ENCODE results near the gene KCNJ2.

Gene KCNJ2

DNA sequence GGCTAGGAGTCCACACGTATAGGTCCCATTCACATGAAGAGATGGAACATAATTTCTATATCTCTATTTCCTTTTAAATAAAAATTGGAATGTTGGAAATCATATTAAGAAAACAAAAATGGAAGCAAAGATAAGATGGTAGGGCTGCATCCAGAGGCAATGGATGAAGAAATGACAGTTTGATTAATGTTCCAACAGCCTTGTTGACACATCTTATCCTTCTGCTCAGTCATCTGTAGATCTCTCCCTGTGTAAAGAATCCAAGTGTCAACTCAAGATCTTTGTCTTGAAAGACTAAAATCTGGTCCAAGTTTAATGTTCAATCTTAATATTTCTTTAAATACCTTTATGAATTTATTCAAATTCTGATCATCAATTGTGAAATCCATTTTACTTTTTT lies 7.8 kb upstream of the KCNJ2 start:
- DNase-seq, result no peak

DNA sequence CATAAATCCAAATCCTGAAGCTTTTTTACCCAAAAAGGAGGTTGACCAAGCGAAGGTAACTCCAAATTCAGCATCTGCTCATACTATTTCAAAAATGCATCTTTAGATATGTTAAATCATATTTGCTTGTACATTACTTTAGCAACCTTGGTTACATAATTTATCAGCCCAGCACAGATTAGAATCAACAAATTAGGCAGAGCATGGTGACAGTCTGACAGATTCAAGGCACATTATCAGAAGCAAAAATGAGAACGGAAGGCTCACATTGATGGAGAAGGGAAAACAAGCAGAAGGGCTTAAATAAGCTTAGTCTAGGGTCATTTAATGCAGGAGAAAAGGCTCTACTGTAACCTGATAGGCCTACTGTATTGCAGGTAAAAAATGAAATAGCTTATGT lies 3.9 kb upstream of the KCNJ2 start:
- no peak for DNase-seq

DNA sequence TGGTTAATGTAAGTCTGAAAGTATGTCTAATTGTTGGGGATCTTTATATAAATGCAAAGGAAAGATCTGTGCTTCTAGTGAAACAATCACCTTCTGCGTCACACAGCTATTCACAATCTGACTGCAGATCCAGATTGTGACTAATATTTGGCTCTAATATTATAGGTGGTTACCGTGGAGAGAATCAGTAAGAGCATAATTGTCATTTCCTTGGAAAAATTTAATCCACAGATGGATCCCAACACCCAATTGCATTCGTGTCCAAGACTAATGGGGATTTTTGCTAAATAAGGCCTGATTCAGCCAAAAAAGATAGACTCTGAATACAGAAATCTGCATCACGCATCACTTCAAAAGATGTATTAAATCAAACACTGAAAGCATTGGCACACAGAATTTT lies 2.7 kb upstream of the KCNJ2 start:
- no peak for DNase-seq

DNA sequence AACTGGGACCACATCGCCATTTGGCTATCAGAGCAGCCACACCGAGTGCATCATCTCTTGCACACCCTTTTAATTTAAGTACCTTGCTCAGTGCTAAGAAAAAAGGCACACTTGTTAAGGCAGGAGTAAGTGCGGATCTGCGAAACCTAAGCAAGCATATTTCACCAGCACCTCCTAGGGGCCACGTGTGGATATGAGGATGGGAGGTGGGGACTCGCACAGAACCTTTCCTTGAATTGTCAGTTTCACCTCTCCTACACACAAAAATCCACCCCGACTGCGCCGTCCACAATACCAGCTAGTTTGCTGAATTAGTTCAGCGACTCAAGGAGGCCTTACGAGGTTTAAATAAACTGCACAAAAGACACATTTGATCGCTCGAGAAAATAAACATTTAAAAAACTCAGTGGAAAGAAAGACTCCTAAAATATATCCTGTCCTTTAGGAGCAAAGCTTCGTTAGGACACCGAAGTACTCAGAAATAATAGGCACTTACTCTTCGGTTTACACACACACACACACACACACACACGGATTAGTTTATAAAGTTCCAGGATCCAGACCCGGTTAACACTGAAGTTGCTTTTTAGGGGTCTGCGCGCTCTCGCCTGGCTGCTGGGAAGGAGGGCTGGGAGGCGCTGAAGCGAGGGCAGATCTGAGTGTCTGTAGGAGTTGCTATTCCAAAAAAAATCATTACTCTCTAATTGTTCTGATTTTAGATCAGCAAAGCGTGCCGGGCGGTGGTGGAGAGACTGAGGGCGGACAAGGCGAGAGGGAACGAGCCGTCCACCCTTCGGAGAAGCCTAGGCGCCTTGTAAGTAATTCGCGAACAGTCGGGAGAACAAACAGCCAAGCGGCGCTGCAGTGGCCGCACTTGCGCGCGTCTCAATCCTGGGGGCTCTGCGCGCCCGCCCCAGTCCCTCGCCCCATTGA lies 1.0 kb upstream of the KCNJ2 start:
- peak; percentile 18 to 31 for DNase-seq

DNA sequence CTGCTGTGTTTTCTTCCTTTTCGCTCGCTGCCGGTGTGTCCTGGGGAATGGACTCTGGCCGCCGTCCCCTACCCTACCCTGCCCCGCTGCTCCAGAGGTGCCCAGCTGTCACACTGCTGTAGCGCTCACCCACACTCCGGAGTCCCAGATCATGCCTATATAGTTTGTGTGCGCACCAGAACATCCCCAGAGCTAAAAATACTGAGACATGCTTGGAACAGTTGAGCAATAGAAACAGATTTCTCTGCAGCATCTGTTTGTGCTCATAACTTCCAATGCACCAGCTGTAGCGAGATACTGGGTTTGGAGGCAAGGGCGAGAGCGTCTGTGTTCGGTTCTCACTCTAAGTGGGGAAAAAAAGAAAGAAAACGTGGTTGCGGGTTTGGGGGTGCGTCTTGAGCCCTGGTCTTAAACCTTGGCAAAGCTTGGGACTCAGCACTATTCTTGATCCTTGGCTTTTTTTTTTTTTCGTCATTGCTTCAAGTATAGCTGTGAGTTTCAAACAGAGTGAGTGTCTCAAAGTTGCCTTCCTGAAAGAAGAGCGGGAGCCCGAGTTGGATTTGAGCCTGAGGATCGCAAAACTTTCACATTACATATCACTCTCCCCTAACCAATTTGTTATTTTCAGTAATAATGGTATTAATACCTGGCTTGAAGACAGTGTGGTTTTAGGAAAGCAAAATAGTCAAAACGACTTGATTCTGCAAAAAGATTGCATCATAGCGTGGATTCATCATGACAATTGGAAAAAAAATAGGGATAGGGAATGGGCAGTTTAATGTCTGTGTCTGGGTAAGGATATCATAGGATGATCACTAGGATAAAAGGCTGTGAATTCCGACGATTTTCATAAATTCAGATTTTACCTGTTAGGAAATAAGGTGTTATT lies 621 bp downstream of the KCNJ2 start:
- DNase-seq, result no peak

DNA sequence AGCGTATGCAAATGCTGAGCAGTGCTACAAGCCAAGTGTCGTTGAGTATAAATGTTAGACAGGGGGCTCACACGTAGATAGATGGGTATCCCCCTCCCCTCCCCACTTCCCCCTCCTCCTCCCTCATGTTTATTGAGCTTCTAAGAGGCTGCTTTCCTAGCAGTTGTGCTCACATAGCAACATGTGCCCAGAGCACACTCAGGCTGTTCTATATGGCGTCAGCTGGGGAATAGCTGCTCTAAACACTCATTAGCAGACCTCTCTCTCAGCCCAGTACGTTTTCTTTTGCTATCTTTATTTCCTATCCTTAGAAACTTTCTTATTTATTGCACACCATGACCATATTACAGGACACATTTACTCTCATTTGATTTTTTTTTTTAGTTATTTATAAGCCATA lies 1.8 kb downstream of the KCNJ2 start:
- no peak for DNase-seq

DNA sequence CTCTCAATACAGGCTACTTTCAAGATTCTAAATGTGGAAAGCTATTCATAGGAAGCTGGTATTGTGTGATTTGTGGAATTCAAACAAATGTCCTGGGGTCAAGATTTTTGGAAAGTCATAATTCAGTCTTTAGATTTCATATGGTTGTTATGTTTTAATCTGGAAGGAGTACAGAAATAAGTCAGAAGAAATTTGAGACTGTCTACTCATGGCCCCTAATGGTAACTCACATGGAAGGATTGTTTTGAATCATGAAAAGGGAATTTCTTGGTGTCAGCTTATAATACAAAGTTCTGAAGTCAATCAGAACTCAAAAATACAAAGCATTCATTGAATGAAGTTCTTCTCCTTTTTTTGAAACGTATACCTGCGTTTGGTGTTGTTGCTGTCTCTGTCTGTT lies 3.1 kb downstream of the KCNJ2 start:
- DNase-seq, result no peak

DNA sequence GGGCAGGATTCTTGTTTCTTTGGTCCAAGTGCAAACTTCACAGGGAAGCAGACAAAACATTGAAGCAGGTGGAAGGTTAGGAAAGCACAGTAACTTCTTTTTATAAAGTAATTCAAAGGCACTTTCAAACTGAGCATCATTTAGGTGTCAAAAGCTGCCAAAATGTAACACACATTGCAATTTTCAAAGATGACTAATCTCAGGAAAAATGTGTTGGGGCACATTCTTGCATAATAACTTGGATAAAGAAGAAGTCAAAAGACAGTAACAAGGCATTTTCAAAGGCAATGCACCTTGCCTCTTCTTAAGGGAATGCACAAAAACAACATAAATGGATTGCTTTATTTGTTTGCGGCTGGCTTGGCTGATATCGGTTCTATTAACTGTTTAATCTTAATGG lies 3.6 kb downstream of the KCNJ2 start:
- no peak for DNase-seq

DNA sequence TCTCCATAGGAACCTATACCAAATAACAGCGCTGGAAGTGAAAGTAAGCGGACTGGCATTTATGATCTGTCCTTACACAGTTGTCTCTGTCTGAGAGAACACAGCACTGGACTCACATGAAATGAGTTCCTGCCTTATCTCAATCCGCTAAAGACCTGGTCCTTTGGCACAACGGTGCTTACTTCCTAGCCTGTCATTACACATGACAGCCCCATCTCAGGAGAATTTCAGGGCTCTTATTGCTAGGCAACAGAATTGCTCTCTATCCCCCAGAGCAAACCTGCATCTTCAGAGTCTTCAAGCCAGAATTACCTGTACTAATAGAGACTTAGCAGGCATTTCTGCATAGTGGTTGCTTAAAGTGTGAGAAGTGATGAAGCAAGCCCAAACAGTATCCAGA lies 4.3 kb downstream of the KCNJ2 start:
- DNase-seq, result no peak

DNA sequence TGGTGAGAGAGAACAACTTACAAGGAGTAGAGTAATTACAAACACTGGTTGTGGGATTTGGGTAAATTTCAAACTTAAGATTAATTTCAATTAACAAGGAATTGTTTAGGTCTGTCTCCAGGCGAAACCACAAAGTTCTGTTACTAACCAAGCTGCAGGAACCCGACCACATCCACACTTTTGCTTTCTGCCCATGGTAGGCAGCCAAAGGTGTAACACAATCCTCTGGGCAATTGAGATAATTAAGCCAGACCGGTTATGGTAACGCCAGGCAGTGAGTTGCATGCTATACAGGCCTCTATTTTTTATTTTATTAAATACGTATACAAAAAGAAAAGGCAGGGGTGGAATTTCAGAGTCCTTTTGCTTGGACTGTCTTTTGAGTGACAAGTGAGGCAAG lies 12.0 kb downstream of the KCNJ2 start:
- no peak for DNase-seq

DNA sequence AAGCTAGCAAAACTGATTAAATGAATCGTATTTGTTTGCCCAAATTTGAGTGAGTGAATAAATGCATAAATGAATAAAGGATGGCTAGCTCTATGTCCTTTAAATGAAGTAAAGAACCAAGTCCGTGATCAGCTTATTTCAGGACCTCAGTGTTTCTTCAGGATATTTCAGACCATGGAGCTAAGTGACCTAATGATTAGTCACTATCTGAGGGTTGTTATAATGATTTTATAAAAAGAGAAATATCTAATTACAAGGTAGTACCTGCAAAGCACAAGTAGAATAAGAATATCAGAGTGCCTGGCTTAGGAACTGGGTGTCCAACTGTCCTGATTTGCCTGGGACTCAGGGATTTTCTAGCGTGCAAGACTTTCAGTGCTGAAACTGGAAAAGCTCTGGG lies 12.5 kb downstream of the KCNJ2 start:
- no peak for DNase-seq

DNA sequence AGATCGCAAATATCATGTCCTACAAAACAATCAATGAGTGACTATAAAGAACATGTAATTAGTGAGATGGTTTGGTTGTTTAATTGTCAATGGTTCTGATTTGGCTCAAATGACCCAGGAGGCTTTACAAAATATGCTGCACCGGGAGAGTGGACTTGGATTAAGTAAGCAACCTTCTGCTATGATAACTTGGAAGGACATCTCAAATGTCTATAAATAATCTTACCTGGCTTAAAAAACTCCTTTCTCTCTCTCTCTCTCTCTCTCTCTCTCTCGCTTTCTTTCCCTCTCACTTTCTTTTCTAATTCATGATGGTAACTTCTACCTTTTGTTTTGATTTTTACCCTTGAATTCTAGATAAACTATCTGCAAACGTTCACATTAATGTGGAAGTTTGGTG lies 14.2 kb downstream of the KCNJ2 start:
- no peak for DNase-seq

DNA sequence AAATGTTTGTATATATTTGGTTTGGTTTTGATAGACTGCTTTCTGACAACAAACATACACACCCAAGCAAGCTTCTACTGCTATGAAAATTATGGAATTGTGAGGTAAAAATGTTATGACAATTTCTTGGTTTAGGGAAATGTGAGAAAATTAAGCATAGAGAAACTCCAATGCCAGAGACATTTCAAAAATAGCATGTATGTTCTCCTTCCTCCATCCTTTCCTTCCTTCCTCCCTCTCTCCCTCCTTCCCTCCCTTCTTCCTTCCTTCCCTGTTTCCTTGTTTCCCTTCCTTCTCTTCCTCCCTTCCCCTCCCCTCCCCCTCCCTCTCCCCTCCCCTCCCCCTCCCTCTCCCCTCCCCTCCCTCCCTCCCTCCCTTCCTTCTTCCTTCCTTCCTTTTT lies 14.9 kb downstream of the KCNJ2 start:
- DNase-seq, result no peak

DNA sequence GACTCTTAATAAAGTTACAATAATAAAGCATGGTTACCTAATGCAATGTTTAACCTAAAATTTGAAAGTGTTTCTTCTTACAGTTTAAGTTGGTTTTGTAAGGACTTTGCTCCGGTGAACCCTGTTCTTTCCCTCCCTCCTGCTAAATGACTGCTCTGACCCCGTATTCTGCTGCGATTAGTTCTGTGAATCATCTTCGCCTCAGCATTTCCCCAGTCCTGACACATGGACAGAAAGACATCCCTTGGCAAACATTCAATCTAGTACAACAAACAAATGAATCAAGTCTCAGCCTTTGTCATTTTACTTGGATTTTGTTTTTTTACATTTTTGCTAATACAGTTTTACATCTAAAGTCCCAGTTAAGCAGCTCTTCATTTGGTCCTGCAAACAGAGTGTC lies 15.4 kb downstream of the KCNJ2 start:
- no peak for DNase-seq

DNA sequence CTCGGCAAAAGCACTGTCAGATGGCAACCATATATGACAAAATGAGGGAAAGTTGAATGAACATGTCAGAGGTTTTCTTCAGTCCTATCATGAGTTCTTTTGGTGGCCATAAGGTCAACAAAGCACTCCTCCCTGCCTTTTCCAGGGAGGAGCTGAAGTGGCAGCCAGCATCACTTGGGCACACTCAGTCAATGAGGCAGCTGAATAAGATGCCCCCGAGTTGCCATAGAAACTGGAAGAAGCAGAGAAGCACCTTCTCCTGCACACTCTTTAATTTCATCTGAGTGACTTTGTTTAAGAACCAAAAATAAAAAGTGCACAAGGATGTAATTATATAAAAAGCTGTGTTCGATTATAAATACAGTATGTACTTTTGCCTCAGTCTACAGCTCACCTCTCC lies 16.0 kb downstream of the KCNJ2 start:
- no peak for DNase-seq

DNA sequence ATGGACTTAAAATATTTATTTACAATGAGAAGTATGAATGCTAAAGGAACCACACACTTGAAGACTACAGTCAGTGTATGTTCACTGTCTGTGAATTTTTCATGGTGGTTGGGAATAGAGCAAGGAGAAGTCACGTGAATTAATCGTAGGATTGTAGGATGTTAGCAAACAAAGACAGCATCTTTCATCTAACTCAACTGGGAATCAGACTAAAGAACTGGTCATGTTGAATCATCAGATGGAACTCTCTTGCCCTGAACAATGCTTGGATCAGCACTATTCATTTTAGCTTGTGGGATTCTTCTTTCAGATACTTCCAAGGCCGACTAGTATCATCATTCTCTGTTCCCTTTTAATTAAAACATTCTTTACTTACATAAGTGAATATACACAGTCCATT lies 18.1 kb downstream of the KCNJ2 start:
- no peak for DNase-seq

DNA sequence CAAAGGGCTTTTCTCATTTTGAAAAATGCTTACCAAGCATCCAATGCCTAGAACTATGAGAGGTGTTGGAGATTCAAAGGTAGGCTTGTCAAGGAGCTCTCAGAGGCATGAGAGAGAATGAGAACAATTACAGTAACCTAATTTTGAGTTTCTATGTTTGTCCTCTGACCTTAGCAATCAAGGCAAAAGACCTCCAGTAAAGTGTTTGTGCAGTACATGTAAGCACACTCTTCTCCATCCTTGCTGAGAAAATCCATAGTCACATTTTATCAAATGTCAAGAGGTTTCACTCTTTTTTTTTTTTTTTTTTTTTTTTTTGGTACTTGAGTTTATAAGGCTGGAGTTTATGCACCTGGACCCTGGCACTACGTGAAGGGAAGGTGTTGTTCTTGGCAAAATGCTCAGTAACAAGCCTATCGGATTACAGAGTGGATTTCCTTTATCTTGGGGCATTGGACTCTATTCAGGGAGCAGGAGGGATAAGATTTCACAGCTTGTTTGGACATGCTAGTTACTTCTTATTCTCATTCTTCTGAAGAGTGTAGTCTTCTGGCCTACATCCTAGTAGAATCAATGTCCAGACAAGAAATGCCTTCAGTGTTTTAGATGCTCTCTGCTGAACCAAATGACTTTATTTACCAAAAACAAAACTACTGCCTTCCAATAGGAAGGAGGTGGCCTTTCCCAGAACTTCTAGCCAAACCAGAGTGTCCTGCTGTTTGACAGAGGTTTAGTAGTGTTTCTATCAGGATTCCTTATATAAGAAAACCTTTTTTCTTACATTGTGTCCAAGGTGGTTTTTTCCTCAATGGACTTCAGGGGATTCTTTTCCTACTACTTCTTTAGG lies 21.9 kb downstream of the KCNJ2 start:
- no peak for DNase-seq

DNA sequence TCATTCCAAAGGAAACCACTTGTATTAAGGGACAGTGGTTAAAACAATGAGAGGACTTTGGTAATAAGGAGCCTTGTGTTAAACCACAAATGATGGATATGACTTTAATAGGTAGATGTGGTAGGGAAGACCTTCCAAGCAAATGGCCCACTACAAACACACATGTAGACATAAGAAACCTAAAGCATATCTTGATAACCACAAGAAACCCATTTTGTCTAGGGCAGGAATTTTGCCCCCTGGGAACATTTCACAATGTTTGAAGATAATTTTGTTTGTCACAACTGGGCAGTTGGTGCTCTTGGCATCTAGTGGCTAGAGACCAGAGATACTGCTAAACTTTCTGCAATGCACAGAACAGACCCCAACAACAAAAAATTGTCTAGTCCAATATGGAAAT lies 25.8 kb downstream of the KCNJ2 start:
- no peak for DNase-seq

DNA sequence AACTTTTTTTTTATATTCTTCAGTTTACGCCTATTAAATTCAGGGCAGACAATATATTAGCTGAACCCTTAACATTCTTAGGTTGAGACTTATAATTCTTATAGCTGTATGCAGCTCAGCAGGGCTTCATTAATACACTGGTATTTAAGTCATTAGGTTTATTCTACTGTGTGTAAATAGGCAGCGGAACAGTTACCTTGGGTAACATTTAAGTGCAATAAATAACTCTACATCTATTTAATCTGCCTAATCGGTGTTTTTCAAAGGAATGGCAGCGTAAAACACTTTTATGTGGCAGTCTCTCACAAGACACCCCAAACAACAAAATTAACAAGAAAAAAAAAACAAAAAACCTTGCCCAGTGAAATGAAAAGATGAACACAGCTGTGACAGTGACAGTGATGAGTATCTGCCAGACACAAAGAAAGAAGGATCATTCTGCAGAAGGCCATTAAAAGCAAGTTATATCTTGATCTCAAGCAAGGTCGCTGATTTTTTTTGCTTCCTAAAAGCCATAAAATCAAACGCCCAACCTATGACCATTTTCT lies 32.6 kb downstream of the KCNJ2 start:
- no peak for DNase-seq

DNA sequence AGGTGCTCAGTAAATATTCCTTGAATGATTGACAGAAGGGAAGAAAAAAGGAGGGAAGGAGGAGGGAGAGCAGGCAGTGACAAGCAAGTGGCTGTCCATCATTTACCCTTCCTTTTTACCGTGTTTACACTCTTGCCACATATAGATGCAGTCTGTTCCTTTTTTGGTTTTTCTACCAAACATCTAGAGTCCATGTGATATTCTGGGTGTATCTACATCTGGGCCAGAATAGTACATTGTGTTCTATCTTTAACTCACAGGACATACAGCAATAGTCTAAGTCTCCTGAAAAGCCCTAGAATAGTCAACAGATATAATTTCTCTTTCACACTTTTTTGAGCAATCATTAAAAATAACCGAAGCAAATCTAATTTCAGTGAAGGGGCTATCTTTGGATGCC lies 33.5 kb downstream of the KCNJ2 start:
- no peak for DNase-seq

DNA sequence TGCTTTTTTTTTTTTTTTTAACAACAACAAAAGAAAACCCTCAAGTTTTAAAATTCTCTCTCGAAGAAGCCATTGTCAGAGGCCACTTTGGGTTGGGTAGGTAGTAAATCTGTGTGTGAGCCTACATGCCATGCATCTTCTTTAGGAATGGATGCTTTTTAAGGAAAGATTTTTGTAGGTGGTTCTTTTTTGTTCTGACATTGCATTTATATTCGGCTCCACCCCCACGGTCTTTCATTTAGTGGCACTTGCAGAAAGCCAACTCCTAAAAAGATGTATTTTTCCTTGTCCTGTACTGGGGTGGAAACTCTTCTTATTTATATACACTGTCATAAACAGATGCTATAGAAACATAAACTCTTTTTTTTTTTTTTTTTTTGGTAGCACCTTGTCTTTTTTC lies 35.1 kb downstream of the KCNJ2 start:
- no peak for DNase-seq

DNA sequence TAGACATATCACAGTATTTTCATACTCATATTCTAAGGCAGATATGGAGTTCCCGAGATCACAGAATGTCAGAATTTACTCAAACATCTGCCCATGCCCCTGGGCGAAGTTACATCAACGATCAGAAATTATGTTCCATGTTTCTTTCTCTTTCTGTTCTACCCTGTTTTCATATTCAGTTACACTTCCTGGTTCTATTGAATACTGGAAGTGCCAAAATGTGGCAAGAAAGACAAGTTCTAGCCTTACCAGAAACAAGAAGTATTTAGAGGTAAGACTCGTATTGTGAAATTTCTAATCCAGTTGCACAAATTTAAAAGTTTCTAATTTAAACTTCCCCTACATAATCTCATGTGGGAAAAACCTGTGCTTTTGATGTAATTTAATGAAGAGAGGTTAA lies 36.1 kb downstream of the KCNJ2 start:
- no peak for DNase-seq

All from activated CD4-positive, alpha-beta T cell treated with anti-CD3 and anti-CD28 coated beads, Interleukin-2, amount 50 U/mL, for 48 hours (primary cell).